ENCODE measurements around the gene SMTNL1.

DNA sequence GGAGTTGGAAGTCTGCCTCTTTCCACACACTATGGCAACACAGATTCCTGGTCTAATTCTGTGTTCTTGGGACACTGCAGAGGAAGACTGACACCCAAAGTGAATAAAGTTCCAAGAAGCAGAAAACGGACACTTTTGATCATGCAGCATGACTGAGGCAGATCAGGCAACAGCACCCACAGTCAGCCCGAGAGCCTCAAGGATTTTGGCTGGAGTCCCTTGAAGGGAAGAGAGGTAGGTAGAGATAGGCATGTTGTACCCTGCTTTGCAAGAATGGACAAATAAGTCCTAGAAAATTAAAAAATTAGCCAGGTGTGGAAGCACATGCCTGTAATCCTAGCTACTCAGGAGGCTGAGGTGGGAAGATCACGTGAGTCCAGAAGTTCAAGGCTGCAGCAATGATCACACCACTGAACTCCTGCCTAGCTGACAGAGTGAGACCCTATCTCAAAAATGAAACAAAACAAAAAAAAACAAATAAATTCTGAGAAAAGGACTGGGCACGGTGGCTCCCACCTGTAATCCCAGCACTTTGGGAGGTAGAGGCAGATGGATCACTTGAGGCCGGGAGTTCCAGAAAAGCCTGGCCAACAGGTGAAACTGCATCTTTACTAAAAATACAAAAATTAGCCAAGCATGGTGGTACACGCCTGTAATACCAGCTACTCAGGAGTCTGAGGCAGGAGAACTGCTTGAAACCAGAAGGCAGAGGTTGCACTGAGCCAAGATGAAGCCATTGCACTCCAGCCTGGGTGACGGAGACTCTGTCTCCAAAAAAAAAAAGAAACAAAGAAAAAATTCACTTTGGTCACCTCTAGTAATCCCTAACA, 28.8 kb upstream of the SMTNL1 start:
- TF ChIP-seq, protein P1, sequence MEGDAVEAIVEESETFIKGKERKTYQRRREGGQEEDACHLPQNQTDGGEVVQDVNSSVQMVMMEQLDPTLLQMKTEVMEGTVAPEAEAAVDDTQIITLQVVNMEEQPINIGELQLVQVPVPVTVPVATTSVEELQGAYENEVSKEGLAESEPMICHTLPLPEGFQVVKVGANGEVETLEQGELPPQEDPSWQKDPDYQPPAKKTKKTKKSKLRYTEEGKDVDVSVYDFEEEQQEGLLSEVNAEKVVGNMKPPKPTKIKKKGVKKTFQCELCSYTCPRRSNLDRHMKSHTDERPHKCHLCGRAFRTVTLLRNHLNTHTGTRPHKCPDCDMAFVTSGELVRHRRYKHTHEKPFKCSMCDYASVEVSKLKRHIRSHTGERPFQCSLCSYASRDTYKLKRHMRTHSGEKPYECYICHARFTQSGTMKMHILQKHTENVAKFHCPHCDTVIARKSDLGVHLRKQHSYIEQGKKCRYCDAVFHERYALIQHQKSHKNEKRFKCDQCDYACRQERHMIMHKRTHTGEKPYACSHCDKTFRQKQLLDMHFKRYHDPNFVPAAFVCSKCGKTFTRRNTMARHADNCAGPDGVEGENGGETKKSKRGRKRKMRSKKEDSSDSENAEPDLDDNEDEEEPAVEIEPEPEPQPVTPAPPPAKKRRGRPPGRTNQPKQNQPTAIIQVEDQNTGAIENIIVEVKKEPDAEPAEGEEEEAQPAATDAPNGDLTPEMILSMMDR (IDR thresholded peaks at IDR 0.05; ENCODE audit: low read depth, low read length, missing input control): no peak
- TF ChIP-seq RXRA (IDR thresholded peaks at IDR 0.05): no peak
- TF ChIP-seq EGR1 (IDR thresholded peaks at IDR 0.05; ENCODE audit: low read depth in 2 of 2): no peak
- no peak for TF ChIP-seq FOXA1 (IDR thresholded peaks at IDR 0.05)
- no peak for TF ChIP-seq YY1 (IDR thresholded peaks at IDR 0.05)
